Umbilical cord (tissue), 2 donors: Measurements from ENCODE around the gene ERFL. TPM values are rescaled to one million over a fixed set of nuclear protein-coding genes. Genes with fewer than 3 reads are reported as not detected.
A peak's percentile ranks its signal among the peaks of the same experiment; 100 is the strongest.

Source experiments
- DNase-seq: peaks from one replicate; pipeline ENCODE4 v3.0.0-alpha.2; 2015; ENCODE audit warnings: low spot score
- total RNA-seq: library from RNA; depleted of rRNA; stranded (reverse); fragments of >200 nt; gene quantifications from one replicate; pipeline ENCODE4 v1.2.3, GENCODE V29; 2014; ENCODE audit warnings: low replicate concordance; ENCODE audit not compliant: insufficient read depth

ERFL gene
- total RNA-seq, 1 donor from 2014 or later: not detected

- peak; percentile 100 for DNase-seq
Observed at GRCh38 chr19:41859618-41860418, 68.4 kb downstream of the ERFL start, which contains the start of gene RPS19. Gene RPS19 (plus strand): TSS chr19:41860255. CDS start chr19:41860775, 520 bp downstream.

- no peak for DNase-seq
Observed at GRCh38 chr19:41859213-41859617, 69.0 kb downstream of the ERFL start.

Other genes starting within 250 kb of the ERFL start
- 3.6 TPM for gene CEACAM7, start 240.2 kb downstream of the ERFL start, total RNA-seq
- 1.2 TPM for gene CEACAM5, start 219.8 kb downstream of the ERFL start, total RNA-seq
- 2.2 TPM for gene CEACAM6, start 172.9 kb downstream of the ERFL start, total RNA-seq
- 3.4 TPM for gene CEACAM3, start 131.9 kb downstream of the ERFL start, total RNA-seq
- gene LYPD4, start 83.8 kb downstream of the ERFL start, total RNA-seq: not detected
- gene DMRTC2, start 83.4 kb downstream of the ERFL start, total RNA-seq: 2.9 TPM
- gene RPS19, start 68.2 kb downstream of the ERFL start, total RNA-seq: 1,124 TPM
- not detected for gene CD79A, start 51.2 kb downstream of the ERFL start, total RNA-seq
- 30.3 TPM for gene ARHGEF1, start 45.3 kb downstream of the ERFL start, total RNA-seq
- gene RABAC1, start 30.9 kb upstream of the ERFL start, total RNA-seq: 146 TPM
- gene ATP1A3, start 65.8 kb upstream of the ERFL start, total RNA-seq: 3.4 TPM
- not detected for gene GRIK5, start 141.8 kb upstream of the ERFL start, total RNA-seq
- 7.7 TPM for gene ZNF574, start 147.7 kb upstream of the ERFL start, total RNA-seq
- gene POU2F2, start 204.0 kb upstream of the ERFL start, total RNA-seq: 2.9 TPM